Loucy (cell line): ENCODE data around the gene TNK1.
A peak's percentile ranks its signal among the peaks of the same experiment; 100 is the strongest.
"Not testable (repeated sequence)": the region's sequence is repeated elsewhere in the genome, so short reads cannot be mapped to it uniquely, and the experiment has no call there.

ENCODE experiments used
- H2AFZ ChIP-seq: fragments of 200-600 bp; sonication (generic); 2 replicates; pipeline ENCODE4 v1.6.0; 2016; ENCODE audit warnings: antibody characterized with exemption, mild to moderate bottlenecking, low read length, moderate library complexity
- H3F3A ChIP-seq: fragments of 200-600 bp; 2 replicates; pipeline ENCODE4 v1.6.0; 2016; ENCODE audit warnings: antibody characterized with exemption, low read depth, mild to moderate bottlenecking
- H3K27me3 ChIP-seq: fragments of 200-600 bp; sonication (generic); 2 replicates; pipeline ENCODE4 v1.6.1; 2014; ENCODE audit warnings: low read length, mild to moderate bottlenecking; ENCODE audit not compliant: insufficient read depth, poor library complexity, severe bottlenecking
- H3K36me3 ChIP-seq: fragments of 200-600 bp; sonication (generic); 2 replicates; pipeline ENCODE4 v1.6.1; 2016; ENCODE audit warnings: low read length; ENCODE audit not compliant: insufficient read depth
- H3K4me1 ChIP-seq: fragments of 200-600 bp; sonication (generic); 2 replicates; pipeline ENCODE4 v1.5.1; 2014; ENCODE audit warnings: low read length, mild to moderate bottlenecking; ENCODE audit not compliant: insufficient read depth, poor library complexity, severe bottlenecking
- H3K4me2 ChIP-seq: fragments of 200-600 bp; sonication (generic); 2 replicates; pipeline ENCODE4 v1.6.0; 2014; ENCODE audit warnings: antibody characterized with exemption, low read length, low read depth, mild to moderate bottlenecking; ENCODE audit not compliant: poor library complexity, severe bottlenecking
- H3K4me3 ChIP-seq: fragments of 200-600 bp; sonication (generic); 2 replicates; pipeline ENCODE4 v1.5.1; 2014; ENCODE audit warnings: low read length, mild to moderate bottlenecking, mixed read lengths; ENCODE audit not compliant: poor library complexity, severe bottlenecking
- H3K79me2 ChIP-seq: fragments of 200-600 bp; sonication (generic); 2 replicates; pipeline ENCODE4 v1.6.1; 2014; ENCODE audit warnings: low read length; ENCODE audit not compliant: insufficient read depth
- H3K9ac ChIP-seq: fragments of 200-600 bp; sonication (generic); 2 replicates; pipeline ENCODE4 v1.6.0; 2014; ENCODE audit warnings: mild to moderate bottlenecking, low read depth, low read length, moderate library complexity; ENCODE audit not compliant: poor library complexity, severe bottlenecking
- H3K9me2 ChIP-seq: fragments of 200-600 bp; sonication (generic); replicated peaks from 2 replicates; pipeline ENCODE4 v1.6.1; 2016; ENCODE audit warnings: low read depth, low read length, mixed read lengths
- H3K9me3 ChIP-seq: fragments of 200-600 bp; sonication (generic); 2 replicates; pipeline ENCODE4 v1.6.1; 2014; ENCODE audit warnings: mild to moderate bottlenecking, antibody characterized with exemption, low read length, low read depth; ENCODE audit not compliant: insufficient read depth
- H4K20me1 ChIP-seq: fragments of 200-600 bp; sonication (generic); 2 replicates; pipeline ENCODE4 v1.6.0; 2014; ENCODE audit warnings: antibody characterized with exemption, low read length, mild to moderate bottlenecking; ENCODE audit not compliant: insufficient read depth, poor library complexity, severe bottlenecking
- EZH2phosphoT487 ChIP-seq: fragments of 200-600 bp; IDR thresholded peaks from 2 replicates; pipeline ENCODE4 v1.6.1; 2018; ENCODE audit warnings: antibody characterized with exemption, mild to moderate bottlenecking, moderate library complexity, borderline replicate concordance
- TF ChIP-seq, protein P1 (sequence below): fragments of 200-600 bp; sonication (generic); conservative IDR thresholded peaks from 2 replicates; pipeline ENCODE4 v1.5.1; 2014; ENCODE audit warnings: mild to moderate bottlenecking, antibody characterized with exemption, low read length

The TNK1 gene

DNA sequence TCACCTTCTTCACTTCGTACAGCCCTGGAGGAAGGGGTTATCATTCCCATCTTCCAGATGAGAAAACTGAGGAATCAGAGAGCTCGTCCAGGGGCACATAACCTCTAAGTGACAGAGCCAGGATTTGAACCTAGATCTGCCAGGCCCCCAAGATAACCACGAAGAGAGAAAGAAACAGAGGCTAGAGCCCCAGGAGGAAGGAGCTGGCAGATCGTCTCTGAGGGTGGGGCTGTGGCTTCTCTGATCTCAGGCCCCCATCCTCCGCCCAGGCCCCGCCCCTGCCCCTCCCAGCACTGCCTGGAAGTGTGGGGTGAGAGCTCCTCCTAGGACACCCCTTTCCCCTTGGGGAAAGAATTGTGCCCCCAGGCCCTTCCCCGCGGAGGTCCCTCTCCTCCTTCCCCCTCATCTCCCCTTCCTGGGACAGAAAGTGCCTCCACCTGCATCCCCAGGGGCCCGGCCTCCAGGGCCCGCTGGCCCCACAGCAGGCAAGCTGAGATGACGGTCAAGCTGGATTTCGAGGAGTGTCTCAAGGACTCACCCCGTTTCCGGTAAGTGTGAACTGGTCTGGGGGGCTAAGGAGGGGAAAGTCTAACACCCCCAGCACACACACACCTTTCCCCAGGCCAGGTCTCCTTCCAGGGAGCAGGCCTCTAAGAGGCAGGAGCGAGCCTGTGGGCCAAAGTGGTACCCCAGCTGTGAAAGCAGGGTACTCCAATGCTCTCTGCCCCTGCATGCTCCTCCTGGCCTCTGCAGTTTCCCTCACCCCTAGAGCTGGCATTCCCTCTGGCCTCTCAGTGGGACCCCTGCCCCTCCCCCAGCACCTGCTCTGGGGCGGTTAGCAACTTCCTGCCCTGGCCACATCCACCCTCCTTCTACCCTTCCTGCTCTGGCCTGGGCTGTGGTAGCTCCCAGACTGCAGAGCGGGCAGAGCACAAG is 44.4 kb upstream of the TNK1 start, which contains the start of gene ACAP1:
Gene ACAP1 (plus strand): TSS at position 290 of the 936 bp plus-strand sequence. CDS start 206 bp downstream, at position 496.
- 0 out of 2 replicates have a peak, but pooled peaks cover 2% of the 10 kb centered on the region for H3F3A ChIP-seq
- peak within 1 kb of the TSS; percentile 99 for H3K9ac ChIP-seq
- H3K9me3 ChIP-seq = no peaks in the 10 kb centered on the region
- H3K9me2 ChIP-seq = no peaks in the 10 kb centered on the region
- peaks cover 63% of the 10 kb centered on the region for H3K79me2 ChIP-seq
- no peaks in the 10 kb centered on the region for H3K27me3 ChIP-seq
- peak within 1 kb of the TSS; percentile 99 for H3K4me3 ChIP-seq
- no peak within 1 kb of the TSS for H2AFZ ChIP-seq
- no peaks in the 10 kb centered on the region; the same call in 1 of the 2 replicates for H3K36me3 ChIP-seq
- H4K20me1 ChIP-seq = peaks cover 40% of the 10 kb centered on the region
- H3K4me2 ChIP-seq = peak within 1 kb of the TSS; percentile 88
- peaks cover 49% of the 10 kb centered on the region for H3K4me1 ChIP-seq
- TF ChIP-seq EZH2phosphoT487 = no peak
- TF ChIP-seq, protein P1, sequence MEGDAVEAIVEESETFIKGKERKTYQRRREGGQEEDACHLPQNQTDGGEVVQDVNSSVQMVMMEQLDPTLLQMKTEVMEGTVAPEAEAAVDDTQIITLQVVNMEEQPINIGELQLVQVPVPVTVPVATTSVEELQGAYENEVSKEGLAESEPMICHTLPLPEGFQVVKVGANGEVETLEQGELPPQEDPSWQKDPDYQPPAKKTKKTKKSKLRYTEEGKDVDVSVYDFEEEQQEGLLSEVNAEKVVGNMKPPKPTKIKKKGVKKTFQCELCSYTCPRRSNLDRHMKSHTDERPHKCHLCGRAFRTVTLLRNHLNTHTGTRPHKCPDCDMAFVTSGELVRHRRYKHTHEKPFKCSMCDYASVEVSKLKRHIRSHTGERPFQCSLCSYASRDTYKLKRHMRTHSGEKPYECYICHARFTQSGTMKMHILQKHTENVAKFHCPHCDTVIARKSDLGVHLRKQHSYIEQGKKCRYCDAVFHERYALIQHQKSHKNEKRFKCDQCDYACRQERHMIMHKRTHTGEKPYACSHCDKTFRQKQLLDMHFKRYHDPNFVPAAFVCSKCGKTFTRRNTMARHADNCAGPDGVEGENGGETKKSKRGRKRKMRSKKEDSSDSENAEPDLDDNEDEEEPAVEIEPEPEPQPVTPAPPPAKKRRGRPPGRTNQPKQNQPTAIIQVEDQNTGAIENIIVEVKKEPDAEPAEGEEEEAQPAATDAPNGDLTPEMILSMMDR = no peak

DNA sequence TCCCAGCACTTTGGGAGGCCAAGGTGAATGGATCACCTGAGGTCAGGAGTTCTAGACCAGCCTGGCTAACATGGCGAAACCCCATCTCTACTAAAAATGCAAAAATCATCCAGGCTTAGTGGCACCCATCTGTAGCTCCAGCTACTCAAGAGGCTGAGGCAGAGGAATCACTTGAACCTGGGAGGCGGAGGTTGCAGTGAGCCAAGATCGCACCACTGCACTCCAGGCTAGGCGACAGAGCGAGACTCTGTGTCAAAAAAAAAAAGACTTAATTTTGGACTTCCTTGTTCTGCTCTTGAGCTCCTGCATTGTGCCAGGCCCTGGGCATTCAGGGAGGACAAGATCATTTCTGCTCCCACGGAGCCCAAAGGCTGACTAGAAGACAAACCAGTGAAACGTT is 43.3 kb upstream of the TNK1 start:
- not testable (repeated sequence) for H3K9me3 ChIP-seq, H3K36me3 ChIP-seq, H3F3A ChIP-seq, H3K27me3 ChIP-seq, H3K9me2 ChIP-seq, H2AFZ ChIP-seq
- Histone ChIP-seq H3K79me2 (peaks cover 70% of the 10 kb centered on the region), H4K20me1 (peaks cover 43% of the 10 kb centered on the region), H3K4me3 (peak overlapping the region; percentile 99), H3K9ac (peak overlapping the region; percentile 99), H3K4me1 (peaks cover 40% of the 10 kb centered on the region), H3K4me2 (peak overlapping the region; percentile 88)

DNA sequence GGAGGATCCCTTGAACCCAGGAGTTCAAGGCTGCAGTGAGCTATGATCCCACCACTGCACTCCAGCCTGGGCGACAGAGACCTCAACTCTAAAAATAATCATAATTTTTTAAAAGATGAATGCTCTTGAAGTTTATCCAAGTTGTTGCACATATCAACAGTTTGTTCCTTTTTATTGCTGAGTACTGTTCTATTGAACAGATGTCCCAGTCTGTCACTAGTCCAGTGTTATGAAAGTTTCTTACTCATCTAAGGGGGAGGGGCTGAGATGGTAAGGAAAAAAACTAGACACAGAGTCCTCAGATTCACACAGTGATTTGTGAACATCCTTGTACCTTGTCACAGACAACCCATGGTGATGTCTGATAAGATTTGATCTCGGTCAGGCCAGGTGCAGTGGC is 40.7 kb upstream of the TNK1 start:
- H3K9ac ChIP-seq = no peak overlapping the region
- H3K9me2 ChIP-seq = no peaks in the 10 kb centered on the region
- H4K20me1 ChIP-seq = peaks cover 43% of the 10 kb centered on the region
- peak overlapping the region; percentile 28 for H3K4me2 ChIP-seq
- peaks cover 17% of the 10 kb centered on the region; the same call in 1 of the 2 replicates for H3K36me3 ChIP-seq
- H3K4me1 ChIP-seq = peaks cover 33% of the 10 kb centered on the region
- no peaks in the 10 kb centered on the region for H3K9me3 ChIP-seq
- no peaks in the 10 kb centered on the region for H3K27me3 ChIP-seq
- no peak overlapping the region for H2AFZ ChIP-seq
- H3K79me2 ChIP-seq = peaks cover 67% of the 10 kb centered on the region
- H3K4me3 ChIP-seq = no peak overlapping the region
- no peak for TF ChIP-seq EZH2phosphoT487
- TF ChIP-seq, protein P1 = no peak
- H3F3A ChIP-seq = 0 out of 2 replicates have a peak, but pooled peaks cover 2% of the 10 kb centered on the region
